Keratinocyte (primary cell): ENCODE results near the gene OOSP4A.

Experiments
- CTCF ChIP-seq, 3 experiments: IDR thresholded peaks in 1 of 3; conservative IDR thresholded peaks in 1 of 3; optimal IDR thresholded peaks in 1 of 3; 2 replicates in 2 of 3; 3 replicates in 1 of 3; pipeline versions ENCODE3 to v1.5.1; 2011; ENCODE audit warnings: low read length in 3 of 3, mild to moderate bottlenecking in 3 of 3, moderate library complexity in 2 of 3, control low read depth in 1 of 3, inconsistent platforms in 1 of 3; ENCODE audit not compliant: insufficient read depth in 2 of 3; ENCODE audit errors: extremely low read depth in 1 of 3
- EZH2 ChIP-seq: IDR thresholded peaks from one replicate; pipeline ENCODE4 v1.6.1; 2012; ENCODE audit warnings: inconsistent platforms, mild to moderate bottlenecking, low read length, moderate library complexity

GRCh38 chr11:59918987-59919589 lies 44.7 kb upstream of the OOSP4A start:
- TF ChIP-seq CTCF (optimal IDR thresholded peaks at IDR 0.05 in 1 of 3, IDR thresholded peaks at IDR 0.05 in 1 of 3, conservative IDR thresholded peaks at IDR 0.05 in 1 of 3; ENCODE audit: extremely low read depth in 1 of 3, insufficient read depth in 2 of 3, low read length in 3 of 3): peak; percentile 40 to 54 (median 43)
- no peak for TF ChIP-seq EZH2
